NCI-H526 (cell line): ENCODE measurements around the gene SGCE.
"Not testable (repeated sequence)": the region's sequence is repeated elsewhere in the genome, so short reads cannot be mapped to it uniquely, and the experiment has no call there.

Experiments
- DNase-seq, 2 experiments: peaks; one replicate each; lab custom pipeline; 2025; lab: John Stamatoyannopoulos, UW

The SGCE gene, protein sequence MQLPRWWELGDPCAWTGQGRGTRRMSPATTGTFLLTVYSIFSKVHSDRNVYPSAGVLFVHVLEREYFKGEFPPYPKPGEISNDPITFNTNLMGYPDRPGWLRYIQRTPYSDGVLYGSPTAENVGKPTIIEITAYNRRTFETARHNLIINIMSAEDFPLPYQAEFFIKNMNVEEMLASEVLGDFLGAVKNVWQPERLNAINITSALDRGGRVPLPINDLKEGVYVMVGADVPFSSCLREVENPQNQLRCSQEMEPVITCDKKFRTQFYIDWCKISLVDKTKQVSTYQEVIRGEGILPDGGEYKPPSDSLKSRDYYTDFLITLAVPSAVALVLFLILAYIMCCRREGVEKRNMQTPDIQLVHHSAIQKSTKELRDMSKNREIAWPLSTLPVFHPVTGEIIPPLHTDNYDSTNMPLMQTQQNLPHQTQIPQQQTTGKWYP

DNA sequence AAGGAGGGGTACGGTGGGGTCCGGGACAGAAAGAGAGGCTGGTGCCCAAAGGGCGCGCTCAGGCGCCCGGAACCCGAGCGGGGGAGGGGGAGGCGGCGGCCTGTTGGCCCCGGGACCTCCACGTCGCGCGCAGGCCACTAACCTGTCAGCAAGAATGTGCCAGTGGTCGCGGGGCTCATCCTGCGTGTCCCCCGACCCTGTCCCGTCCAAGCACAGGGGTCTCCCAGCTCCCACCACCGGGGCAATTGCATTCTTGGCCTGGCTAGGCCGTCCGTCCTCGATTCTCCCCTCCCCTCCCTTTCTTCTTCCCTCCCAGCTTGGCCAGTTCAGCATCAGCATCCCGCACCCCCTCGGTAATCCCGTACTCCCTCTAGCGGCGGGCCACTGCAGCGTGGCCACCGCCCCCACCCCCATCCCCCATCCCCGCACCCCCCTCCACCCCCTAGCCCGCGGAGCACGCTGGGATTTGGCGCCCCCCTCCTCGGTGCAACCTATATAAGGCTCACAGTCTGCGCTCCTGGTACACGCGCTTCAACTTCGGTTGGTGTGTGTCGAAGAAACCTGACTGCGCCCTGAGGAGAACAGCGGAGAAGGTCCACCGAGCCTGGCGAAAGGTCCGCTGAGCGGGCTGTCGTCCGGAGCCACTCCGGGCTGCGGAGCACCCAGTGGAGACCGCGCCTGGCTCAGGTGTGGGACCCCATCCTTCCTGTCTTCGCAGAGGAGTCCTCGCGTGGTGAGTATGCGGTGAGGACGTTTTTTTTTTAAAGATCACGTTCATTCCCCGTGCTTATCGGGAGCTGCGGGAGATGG, at the start of gene SGCE:
SGCE (minus strand) TSS at position 286 of the 810 bp plus-strand sequence; CDS start at position 251, 35 bp downstream.
- peak; percentile 35 to 81 for DNase-seq

DNA sequence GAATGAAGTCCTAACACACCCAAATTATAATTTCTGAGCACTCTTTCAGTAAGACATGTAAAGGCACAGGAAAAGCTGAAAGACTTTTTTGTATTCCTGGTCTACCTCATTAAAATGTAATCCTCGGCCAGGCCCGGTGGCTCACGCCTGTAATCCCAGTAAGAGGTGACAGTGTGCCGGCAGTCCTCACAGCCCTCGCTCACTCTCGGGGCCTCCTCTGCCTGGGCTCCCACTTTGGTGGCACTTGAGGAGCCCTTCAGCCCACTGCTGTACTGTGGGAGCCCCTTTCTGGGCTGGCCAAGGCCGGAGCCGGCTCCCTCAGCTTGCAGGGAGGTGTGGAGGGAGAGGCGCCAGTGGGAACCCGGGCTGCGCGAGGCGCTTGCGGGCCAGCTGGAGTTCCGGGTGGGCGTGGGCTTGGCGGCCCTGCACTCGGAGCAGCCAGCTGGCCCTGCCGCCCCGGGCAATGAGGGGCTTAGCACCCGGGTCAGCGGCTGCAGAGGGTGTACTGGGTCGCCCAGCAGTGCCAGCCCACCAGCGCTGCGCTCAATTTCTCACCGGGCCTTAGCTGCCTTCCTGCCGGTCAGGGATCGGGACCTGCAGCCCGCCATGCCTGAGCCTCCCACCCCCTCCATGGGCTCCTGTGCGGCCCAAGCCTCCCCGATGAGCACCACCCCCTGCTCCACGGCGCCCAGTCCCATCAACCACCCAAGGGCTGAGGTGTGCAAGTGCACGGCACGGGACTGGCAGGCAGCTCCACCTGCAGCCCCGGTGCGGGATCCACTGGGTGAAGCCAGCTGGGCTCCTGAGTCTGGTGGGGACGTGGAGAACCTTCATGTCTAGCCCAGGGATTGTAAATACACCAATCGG, 49.5 kb upstream of the SGCE start:
- not testable (repeated sequence) for DNase-seq

DNA sequence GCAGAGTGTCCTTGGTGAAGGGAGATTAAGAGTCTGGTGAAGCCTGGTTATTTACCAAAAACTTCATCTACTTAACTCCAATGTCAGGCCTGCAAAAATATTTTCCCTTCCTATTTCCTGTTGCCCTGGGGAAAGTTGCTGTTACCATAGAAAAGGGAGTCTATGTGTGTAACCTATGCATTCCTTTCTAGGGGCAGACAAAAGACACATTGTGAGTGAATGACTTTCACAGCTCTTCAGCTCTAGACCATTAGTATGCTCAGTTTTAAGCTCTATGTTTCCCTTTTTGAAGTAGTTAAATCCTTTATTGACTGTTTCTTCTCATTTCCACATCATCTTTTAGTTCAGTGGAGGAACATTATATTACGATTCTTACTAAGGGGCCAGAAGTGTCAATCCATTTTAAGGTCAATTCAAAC, 45.6 kb upstream of the SGCE start:
- DNase-seq: no peak

DNA sequence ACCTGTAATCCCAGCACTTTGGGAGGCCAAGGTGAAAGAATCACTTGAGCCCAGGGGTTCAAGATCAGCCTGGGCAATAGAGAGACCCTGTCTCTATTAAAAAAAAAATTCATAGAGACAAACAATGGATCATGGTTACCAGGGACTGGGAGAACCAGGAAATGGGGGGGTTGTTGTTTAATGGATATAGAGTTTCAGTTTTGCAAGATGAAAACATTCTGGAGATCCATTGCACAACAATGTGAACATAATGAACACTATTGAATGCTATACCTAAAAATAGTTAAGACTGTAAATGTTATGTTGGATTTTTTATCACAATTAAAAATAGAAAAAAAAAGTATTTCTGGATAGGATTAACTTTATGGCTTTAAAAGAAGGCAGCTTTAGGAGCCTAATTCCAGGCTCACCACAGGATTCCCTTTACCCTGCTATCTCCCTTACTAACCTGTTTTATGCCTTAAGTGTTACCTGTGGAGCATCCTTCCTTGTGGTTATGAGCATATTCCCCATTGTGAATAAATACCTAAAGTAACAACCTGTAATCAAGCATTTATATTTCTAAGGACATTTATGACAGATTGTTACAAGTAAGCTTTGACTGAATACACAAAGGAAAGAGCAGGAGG, 45.1 kb upstream of the SGCE start:
- no peak for DNase-seq

DNA sequence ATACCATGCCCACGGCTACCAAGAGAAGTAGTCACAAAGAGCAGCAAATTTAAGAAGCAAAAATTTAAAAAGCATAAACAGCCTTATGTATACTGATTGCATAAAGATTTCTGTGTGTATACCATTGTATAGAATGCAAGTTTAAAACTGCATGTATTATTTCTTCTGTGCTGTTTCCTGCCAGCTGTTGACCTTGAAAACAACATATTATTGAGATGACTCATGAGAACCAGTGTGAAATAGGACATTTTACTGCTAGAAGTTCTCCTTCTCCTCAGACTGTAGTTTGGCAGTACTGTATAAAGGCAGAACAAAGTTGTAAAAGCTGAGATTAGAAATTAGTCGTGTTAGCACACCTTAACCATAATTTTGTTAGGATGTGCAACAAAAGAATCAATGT, 42.3 kb upstream of the SGCE start:
- DNase-seq: no peak

DNA sequence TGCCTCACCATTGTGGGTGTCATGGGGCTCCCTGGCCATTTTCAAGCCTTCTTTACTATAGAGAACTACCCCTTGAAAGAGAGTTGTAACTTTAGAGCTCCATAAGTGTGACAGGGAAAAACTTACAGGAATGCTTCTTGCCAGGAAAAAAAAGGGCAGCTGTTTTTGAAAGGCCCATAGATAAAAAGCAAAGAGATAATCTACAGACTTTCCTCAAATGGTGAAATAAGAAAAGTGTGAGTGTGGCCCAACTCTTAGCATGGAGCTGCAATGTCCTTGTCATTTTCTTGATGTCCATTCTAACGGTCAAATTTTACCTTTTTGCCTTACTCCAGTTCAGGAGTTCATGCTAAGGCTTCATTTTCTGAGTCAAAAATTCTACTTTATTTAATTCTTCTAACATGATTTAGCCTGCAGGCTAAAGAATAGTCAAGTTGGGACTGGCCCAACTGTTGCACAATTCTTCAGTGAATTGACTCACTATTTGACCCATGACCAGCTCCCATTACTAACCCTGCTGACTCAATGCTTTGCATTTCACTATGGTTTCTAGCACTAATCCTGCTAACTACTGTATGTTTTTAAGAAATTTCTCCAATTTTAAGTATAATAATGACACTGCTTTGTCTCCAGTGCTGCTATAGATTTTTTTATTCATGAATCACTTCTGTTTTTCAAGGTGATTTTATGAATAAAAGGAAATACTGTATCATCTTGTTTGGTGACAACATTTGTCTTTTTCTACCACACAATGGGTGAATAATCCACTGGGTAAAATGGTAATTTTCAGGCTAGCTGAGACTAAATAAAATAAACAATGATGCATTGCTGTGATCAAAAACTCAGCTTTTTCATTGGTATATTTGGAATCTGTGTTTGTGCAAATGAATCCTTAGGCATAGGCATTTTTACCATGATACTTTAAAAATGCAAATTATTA, 41.4 kb upstream of the SGCE start:
- DNase-seq: no peak

DNA sequence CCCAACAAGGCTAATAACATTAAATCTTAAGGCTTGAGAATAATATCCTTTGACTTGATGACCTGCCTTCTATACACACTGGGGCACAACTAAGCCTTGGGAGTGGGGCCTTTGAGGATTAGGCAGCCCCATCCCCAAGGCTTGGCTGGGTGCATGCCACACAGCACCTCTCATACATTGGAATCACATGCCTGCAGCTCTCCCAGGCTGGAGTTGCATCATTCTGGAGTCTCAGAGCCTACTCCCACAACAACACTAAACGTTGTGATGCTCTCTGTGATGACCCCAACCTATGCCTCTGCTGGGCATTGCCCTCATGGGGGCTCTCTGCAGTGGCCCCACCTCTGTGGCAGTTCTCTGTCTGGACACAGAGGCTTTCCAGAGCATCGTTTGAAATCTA, 31.9 kb upstream of the SGCE start:
- no peak for DNase-seq

DNA sequence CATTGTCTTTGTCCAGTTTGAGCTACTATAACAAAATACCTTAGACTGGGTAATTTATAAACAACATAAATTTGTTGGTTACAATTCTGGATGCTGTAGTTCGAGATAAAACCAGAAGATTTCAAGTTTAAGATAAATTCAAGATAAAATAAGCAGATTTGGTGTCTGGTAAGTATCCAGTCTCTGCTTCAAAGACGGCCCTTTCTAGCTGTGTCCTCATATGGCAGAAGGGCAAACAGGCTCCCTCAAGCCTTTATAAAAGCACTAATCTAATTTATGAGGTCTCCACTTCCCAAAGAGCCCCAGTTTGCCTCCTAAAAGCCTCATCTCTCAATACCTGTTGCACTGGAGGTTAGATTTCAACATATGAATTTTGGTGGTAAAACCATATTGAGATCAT, 31.1 kb upstream of the SGCE start:
- DNase-seq: no peak

DNA sequence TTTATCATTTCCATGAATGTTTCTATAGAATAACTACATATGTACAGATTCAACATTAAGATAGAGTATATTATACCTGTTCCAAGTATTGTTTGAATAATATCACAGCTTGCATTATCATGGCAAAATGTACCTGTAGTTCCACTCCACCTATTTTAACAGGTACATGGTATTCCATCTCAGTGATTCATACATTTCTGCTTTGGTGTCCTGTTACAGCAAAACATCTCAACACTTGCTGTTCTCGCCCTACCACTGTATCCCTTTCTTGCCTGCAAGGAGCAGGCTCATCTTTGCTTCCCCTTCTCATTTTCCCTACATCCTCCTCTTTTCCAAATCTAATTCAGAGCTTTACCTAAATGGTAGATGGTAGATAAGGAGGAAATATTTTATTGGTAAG, 27.1 kb upstream of the SGCE start:
- DNase-seq: no peak

DNA sequence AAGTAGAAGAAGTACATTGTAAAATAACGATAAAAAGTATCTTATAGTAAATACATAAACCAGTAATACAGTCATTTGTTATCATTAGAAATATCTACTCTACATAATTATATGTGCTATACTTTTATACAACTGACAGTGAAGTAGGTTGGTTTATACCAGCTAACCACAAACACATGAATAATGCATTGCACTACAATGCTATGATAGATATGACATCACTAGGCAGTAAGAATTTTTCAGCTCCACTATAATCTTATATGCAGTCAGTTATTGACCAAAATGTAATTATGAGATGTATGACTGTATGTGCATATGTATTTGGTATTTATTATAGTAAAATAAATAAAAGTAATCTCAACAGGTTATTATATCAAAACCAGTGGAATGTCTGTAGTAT, 23.4 kb upstream of the SGCE start:
- no peak for DNase-seq

DNA sequence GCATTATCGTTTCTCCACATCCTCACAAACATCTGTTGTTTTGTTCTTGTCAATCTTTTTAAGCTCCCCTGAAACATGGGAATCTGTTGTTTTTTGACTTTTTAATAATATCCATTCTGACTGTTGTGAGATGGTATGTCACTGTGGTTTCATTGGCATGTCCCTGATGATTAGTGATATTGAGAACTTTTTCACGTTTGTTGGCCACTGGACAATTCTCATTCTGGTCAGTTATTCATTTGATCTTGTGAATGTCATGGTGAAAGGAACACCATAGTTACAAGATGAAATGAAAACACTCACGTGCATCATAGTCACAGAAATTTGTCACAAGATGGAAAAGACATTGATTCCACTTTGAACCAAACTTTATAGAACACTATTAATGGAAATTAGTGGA, 20.5 kb upstream of the SGCE start:
- DNase-seq: no peak

DNA sequence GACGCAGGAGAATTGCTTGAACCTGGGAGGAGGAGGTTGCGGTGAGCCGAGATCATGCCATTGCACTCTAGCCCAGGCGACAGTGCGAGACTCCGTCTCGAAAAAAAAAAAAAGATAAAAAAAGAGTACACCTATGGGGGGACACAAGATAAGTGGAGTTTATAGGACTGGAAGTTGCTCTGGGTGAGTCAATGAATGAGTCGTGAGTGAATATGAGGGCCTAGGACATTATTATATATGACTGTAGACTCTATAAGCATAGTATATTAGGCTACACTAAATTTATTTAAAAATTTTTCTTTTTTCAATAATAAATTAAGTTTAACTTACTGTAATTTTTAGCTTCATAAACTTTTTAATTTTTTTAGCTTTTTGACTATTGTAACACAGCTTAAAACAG, 19.4 kb upstream of the SGCE start:
- DNase-seq: no peak

DNA sequence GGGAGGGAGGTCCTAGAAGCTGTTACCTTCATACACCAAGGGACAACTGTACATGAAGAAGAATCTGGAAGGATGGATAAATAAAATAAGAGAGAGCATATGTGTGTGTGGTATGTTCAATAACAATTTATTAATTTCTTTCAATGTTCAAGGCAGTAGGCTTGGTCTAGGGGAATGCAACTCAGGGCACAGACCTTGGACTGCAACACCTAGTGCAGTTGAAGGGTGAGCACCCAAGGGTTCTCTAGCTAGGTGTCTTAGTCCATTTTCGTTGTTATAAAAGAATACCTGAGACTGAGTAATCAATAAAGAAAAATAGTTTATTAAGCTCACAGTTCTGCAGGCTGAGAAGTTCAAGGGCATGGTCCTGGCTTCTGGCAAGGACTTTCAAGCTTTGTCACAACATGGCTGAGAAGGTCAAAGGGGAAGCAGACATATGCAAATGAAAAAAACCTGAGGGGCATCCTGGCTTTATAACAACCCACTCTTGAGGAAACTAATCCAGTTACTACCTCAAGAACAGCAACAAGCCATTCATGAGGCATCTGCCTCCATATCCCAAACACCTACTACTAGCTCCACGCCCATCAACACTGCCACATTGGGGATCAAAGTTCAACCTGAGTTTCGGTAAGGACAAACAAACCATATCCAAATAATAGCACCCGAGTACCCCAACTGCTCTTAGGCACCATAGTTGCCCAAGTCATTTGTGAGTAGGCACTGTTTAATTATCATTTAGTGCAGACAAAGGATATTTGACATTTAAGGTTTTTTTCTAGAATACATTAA, 15.7 kb upstream of the SGCE start:
- DNase-seq: no peak

DNA sequence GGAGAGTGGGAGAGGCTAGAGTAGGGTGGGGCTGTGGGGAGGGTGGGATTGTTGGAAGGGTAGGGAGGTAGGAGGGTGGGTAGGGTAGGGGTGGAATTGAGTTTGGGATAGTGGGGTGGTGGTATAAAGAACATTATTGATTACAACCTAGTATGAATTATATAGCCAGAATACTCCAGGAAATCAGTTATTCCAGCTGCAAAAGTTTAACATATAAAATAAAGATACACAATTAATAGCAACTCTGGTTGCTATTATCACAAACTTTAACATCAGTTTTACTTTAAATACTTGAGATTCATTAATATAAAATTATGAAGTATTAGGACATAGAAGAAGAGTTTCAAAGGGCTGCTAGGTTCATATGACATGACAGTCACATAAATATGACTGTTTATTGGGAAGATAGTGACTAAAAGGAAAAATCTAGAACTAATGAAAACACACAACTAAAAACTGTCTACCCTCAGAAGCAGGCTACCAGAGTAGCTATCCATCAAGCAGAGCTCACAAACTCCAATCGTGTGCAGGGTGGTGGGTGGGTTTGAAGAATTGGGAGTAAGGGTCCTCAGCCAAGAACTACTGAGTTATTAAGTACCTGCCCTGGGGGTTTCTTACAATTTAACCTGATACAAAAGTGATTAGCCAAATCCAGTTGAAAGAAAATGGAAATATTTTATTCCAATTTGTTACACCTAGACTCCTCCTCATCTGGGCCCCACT, 14.0 kb upstream of the SGCE start:
- DNase-seq: no peak

DNA sequence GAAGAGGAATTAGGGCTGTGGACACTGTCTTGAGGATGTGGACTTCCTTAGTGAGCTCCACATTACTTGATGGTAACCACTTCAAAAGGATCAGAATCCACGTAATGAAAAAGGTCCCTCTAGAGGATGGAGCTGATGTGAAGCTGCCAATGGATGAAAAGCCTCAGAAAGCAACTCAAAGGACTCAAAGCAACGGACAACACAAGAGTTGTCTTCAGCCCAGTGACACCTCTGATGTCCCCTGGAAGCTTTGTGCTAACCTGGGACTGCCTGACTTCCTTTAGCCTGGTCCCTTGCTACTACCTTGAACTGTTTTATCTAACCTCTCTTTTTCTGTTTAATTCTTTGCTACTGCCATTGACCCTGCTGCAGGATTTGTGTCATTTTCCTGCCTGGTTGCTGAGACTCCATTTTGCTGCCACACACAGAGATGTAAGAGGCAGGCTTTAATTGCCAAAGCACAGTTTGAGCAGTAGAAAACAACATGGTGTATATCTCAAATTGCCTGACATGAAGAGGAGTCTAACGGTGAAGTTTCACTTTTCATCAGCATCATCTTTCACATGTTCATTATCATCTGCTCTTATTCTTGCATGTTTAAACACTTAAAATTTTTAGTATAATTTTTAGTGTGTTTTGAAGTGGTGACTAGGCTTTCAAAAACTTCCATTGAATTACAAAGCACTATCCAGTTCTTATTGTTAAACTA, 11.1 kb upstream of the SGCE start:
- DNase-seq: no peak

DNA sequence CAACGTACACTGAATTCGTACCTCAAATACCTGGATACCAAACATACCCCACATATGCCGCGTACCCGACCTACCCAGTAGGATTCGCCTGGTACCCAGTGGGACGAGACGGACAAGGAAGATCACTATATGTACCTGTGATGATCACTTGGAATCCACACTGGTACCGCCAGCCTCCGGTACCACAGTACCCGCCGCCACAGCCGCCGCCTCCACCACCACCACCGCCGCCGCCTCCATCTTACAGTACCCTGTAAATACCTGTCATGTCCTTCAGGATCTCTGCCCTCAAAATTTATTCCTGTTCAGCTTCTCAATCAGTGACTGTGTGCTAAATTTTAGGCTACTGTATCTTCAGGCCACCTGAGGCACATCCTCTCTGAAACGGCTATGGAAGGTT, 9.5 kb upstream of the SGCE start:
- DNase-seq: no peak

DNA sequence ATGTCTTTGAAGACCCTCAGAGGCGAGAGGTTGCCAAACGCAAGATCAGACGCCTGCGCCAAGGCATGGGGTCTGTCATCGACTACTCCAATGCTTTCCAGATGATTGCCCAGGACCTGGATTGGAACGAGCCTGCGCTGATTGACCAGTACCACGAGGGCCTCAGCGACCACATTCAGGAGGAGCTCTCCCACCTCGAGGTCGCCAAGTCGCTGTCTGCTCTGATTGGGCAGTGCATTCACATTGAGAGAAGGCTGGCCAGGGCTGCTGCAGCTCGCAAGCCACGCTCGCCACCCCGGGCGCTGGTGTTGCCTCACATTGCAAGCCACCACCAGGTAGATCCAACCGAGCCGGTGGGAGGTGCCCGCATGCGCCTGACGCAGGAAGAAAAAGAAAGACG, 8.1 kb upstream of the SGCE start:
- DNase-seq: no peak

DNA sequence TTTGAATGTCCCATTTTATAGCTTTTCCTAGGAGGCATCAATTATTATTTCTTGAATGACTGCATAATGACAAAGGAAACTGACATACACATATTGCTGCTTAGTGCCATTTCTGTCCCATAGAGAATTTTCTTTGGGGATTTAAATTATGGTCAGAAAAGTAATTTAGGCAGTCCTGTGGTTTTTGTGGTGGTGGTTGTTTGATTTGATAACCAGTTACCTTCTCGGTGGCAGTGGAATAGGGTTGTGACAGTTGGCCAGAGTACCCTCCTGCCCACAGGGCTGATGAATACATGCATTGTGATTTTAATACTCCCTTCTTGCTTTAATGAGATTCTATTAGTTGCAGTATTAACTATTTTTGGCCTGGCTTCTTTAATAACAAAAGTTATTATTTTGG, 6.6 kb upstream of the SGCE start:
- DNase-seq: no peak

DNA sequence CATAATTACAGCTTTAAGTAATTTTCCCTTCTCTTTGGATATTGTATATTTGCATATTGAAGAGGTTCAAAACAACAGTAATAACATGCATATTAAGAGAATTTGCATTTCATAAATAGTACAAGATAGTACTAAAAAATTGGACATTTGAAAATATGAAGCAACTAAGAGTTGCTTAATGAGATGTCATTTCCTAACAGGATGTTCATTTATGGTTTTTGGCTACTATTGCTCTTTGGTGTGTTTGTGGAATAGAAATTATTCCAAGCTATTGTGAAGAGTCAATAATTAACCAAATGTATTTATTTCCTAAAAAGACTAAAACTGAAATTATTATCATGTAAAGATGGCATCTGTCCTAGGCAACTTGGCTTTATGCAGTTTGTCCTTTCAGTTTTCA, 4.1 kb upstream of the SGCE start:
- DNase-seq: no peak
